Erythroblast (primary cell): ENCODE measurements around the gene IFI44.

Source experiments
- GATA1 ChIP-seq: IDR thresholded peaks from 2 replicates; pipeline ENCODE4 v1.6.1; 2011; ENCODE audit warnings: low read depth, mild to moderate bottlenecking, control low read depth, low read length, moderate library complexity
- POLR2A ChIP-seq: IDR thresholded peaks from 2 replicates; pipeline ENCODE4 v1.6.1; 2011; ENCODE audit warnings: mild to moderate bottlenecking, low read length

DNA sequence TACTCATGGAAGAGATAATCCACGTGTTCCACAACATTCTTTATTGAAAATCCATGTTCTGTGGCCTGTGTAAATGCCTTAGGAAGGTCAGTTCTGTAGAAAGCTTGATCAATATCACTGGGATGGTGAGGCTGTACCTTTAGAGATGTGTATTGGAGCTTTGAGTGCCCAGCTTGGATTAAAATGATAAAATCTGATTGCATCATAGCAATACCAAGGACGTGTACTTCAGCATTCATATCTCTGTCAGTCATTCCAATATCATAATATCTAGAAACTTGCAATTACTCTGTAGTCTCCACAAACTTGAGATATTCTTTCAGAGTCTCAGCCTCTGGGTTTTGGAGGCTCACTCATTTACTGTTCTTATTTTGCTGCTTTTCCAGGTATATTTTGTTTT is 31.6 kb downstream of the IFI44 start:
- TF ChIP-seq POLR2A (no peak), GATA1 (no peak)
